GM10847 (cell line): Measurements from ENCODE around the gene PLET1.

Source experiments
- POLR2A ChIP-seq: IDR thresholded peaks from 2 replicates; pipeline ENCODE4 v1.6.1; 2011; ENCODE audit not compliant: insufficient read length; ENCODE audit errors: extremely low read depth

Gene PLET1

GRCh38 chr11:112229159-112229558, 31.5 kb downstream of the PLET1 start:
- TF ChIP-seq POLR2A = no peak

- no peak for TF ChIP-seq POLR2A
Observed at GRCh38 chr11:112228706-112229105, 32.0 kb downstream of the PLET1 start.

GRCh38 chr11:112227471-112227870, 33.2 kb downstream of the PLET1 start:
- TF ChIP-seq POLR2A = no peak

DNA sequence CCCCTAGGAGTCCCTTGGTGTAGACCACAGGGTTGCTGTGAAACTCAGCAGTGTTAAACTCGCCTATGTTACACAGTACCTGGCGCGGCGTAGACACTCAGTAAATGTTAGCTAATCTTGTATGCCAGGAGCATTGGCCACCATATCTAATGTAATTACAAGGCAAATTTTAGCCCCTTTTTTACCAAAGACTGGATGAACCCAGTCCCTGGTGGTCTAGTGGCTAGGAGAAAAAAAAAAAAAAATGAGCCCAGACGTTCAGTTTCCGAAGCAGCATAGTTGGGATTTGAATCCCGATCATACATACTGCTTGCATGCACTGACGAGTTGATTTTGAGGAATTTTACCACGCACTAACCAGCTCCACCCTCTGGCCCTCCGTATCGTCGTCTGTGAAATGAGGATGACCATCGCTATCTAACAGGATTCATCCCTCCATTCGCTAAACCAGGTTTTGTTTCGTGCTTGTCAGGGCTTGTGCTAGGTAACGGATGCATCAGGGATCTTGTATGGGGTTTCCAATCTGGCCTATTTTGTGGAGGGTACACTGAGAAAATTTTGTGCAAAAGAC, 33.7 kb downstream of the PLET1 start:
- TF ChIP-seq POLR2A = no peak

DNA sequence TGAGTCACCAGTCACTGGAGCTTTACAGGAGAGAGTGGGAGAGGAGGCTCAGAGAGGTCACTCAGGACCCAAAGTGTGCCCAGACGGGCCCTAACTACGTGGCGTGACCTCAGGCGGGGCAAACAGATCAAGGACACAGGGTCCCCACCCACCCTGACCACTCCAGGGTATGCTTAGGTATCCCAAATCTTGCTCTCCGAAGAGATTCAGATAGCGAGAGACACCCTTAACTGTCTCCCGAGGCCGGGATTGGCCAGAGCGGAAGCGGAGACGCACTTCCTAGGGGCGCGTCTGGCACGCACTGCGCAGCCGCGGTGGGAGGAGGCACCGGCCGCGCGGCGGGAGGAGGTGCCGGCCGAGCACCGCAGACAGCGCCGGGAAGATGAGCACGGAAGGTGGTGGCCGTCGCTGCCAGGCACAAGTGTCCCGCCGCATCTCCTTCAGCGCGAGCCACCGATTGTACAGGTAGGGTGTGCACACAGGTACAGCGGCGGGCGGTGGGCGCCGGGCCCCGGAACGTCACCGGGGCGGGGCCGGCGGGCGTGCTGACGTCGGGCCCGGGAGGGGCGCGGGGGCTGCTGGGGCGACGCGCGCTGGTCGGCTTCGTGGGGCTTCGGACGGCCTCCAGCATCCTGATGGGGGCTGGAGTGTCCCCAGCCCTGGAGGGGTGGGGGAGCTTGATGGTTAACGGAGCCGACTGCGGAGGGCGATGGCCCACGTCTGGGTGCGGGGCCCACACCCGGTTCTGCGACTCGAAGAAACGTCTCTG, 34.4 kb downstream of the PLET1 start, which contains the start of gene PTS:
Gene PTS, plus strand, starts transcription at position 367 of the 769 bp plus-strand sequence. Its CDS starts 16 bp downstream, at position 383.
- TF ChIP-seq POLR2A = peak; percentile 85

DNA sequence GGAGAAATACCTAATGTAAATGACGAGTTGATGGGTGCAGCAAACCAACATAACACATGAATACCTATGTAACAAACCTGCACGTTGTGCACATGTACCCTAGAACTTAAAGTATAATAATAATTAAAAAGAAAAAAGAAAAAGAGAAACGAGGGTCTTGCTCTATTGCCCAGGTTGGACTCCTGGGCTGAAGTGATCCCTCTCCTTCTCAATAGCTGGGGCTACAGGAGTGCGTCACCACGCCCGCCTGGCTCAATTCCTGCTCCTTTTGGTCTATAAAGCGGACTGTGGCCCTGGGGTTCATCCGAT, 35.0 kb downstream of the PLET1 start:
- TF ChIP-seq POLR2A = no peak

- no peak for TF ChIP-seq POLR2A
Observed at GRCh38 chr11:112223754-112224532, 36.7 kb downstream of the PLET1 start.

GRCh38 chr11:112223121-112223520, 37.5 kb downstream of the PLET1 start:
- no peak for TF ChIP-seq POLR2A

GRCh38 chr11:112222303-112222702, 38.4 kb downstream of the PLET1 start:
- no peak for TF ChIP-seq POLR2A

- no peak for TF ChIP-seq POLR2A
Observed at GRCh38 chr11:112221274-112221835, 39.3 kb downstream of the PLET1 start.

GRCh38 chr11:112219476-112220232, 41.0 kb downstream of the PLET1 start:
- TF ChIP-seq POLR2A = no peak

DNA sequence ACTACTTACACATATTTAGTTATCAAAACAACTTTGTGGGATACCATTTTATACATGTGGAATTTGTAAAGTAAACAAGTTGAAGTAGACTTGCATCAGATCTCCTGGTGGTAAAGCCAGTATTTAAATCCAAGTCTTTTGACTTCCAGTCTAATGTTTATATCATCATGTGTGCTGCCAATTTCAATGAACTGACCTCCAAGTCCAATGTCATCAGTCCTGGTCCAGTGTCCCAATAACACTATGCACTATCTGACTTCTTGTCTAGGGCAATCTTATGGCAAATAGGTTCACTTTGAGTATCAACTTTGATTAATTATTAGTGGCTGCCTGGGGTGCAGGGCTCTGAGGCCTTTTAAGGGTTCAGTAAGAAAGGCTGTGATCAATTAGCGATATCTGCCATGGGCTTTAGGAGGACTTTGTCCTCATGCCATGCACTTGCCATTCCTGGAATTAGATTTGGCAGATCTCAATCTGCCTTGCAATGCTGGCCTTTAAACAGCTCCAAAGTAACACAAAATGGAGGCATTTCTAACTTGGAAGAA, 44.0 kb downstream of the PLET1 start:
- no peak for TF ChIP-seq POLR2A

DNA sequence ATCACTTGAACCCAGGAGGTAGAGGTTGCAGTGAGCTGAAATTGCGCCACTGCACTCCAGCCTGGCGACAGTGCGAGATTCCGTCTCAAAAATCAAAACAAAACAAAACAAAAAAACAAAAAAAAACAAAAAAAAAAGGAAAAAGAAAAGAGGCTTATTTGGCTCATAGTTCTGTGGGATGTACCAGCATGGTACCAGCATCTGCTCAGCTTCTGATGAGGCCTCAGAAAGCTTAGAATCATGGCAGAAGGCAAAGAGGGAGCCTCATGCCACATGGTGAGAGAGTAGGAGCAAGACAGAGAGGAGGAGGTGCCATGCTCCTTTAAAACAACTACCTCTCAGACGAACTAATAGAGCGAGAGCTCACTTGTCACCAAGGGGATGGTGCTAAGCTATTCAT, 45.0 kb downstream of the PLET1 start:
- TF ChIP-seq POLR2A = no peak

GRCh38 chr11:112213753-112214152, 46.9 kb downstream of the PLET1 start:
- TF ChIP-seq POLR2A = no peak

DNA sequence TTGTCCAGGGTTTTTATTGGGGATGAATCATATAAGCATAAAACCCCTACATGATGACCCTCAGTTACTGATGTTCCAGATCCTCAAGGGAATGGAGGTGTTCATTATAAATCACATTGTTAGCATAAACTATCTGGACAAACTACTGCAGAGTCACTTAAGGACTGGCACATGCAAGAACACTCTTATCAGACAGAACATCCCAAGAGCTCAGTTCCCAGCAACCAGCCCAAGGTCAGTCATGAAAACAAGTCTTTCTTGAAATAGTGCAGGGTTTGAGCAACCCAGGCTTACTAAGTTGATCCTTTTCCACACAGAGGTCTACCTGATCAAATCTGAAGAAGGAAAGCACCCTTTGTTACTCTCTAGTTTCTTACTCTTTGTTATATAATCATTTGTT, 48.0 kb downstream of the PLET1 start:
- TF ChIP-seq POLR2A = no peak
